Stimulated activated CD4-positive, alpha-beta T cell treated with anti-CD3 and anti-CD28 coated beads, TNF-alpha, amount 100 ng/mL, for 4 hours (primary cell): ENCODE measurements around the gene CLIC4.
"Not testable (repeated sequence)": the region's sequence is repeated elsewhere in the genome, so short reads cannot be mapped to it uniquely, and the experiment has no call there.

ENCODE experiments used
- DNase-seq, 3 experiments: peaks; one replicate each; pipeline ENCODE4 v3.0.0-alpha.2; 2020; ENCODE audit warnings: low read depth in 3 of 3

Gene CLIC4

GRCh38 chr1:24806588-24806987 lies 61.3 kb downstream of the CLIC4 start:
- no peak for DNase-seq

DNA sequence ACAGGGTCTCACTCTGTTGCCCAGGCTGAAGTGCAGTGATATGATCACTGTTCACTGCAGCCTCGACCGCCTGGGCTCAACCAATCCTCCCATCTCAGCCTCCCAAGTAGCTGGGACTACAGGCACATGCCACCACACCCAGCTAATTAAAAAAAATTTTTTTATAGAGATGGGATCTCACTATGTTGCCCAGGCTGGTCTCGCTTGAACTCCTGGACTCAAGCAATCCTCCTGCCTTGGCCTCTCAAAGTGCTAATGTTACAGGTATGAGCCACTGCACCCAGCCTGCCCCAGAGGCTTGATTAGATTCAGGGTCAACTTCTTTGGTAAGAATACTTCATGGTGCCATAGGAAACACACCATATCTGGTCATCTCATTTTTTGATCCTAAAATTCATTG lies 66.2 kb downstream of the CLIC4 start:
- not testable (repeated sequence) for DNase-seq

DNA sequence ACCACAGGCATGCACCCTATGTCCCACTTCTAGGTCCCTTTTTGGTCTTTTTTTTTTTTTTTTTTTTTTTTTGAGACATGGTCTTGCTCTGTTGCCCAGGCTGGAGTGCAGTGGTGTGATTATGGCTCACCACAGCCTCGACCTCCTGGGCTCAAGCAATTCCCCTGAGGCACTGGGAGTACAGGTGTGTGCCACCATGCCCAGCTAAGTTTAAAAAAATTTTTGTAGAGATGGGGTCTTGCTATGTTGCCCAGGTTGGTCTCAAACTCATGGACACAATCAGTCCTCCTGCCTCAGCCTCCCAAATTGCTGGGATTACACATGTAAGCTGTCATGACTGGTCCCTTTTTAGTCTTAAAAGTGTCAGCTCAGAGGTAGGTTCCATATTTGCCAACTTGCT lies 75.0 kb downstream of the CLIC4 start:
- DNase-seq = not testable (repeated sequence)

- no peak for DNase-seq
Observed at GRCh38 chr1:24822887-24823286, 77.6 kb downstream of the CLIC4 start.

GRCh38 chr1:24823486-24823885 lies 78.2 kb downstream of the CLIC4 start:
- DNase-seq = not testable (repeated sequence)

GRCh38 chr1:24825174-24825573 lies 79.9 kb downstream of the CLIC4 start:
- DNase-seq = no peak

- DNase-seq = no peak
Observed at GRCh38 chr1:24826510-24826909, 81.3 kb downstream of the CLIC4 start.

GRCh38 chr1:24827379-24828135 lies 82.3 kb downstream of the CLIC4 start:
- no peak for DNase-seq

- no peak for DNase-seq
Observed at GRCh38 chr1:24828183-24828886, 83.1 kb downstream of the CLIC4 start.

DNA sequence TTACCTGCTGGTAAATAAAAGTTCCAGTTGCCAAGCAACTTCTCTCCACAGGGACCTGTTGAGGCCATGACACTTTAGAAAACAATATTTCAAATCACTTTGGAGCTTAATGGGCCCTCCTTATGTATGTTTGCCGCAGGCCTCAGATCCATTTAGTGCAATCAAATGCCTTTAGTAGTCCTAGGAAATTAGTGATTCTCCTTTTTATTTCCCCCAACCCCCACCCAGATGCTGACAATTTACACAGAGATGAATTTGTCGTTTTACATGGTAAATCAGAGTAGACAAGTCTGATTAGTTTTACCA lies 83.6 kb downstream of the CLIC4 start:
- no peak for DNase-seq

DNA sequence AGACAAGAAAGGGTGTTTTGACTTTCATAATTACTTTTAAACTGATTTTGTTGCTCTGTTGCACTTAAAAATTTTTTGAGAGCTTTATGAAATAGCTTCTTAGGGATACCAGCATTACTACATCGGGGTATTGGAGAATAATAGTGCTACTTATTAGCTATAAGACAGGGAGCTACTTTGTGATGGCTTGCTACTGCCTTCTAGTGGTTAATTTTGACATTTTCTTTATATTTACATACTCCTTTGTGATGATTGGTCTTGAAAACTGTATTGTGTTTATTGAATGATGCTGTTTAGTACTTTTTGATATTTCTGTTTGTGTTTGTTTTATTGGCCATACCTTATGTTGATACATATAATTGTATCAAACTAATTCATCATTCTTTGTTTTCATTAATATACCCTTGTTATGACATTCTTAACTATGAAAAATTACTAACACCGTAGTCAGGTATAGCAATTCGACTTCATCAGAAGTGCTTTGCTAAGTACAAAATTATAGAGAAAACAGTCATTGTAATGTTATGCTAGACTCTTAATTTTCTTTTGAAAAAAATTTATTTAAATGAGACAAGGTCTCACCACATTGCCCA lies 85.5 kb downstream of the CLIC4 start:
- DNase-seq = no peak

DNA sequence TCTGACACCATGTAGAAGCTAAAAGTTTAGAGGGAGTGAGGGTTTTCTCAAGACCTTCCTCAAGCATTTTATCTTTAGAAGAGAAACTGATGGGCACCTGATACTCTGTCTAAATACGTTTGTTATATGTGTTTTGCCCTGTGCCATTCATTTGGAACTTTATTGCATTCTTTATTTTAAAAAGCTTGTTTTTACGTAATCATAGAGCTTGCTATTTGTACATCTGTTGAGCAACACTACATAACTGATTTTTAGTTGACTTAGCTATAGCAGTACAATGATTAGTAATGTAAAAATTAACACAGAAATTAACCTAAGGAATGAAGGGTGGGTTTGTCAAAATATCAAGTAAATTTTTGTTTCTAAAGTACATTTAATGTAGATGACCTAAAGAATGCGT lies 96.3 kb downstream of the CLIC4 start:
- no peak for DNase-seq

DNA sequence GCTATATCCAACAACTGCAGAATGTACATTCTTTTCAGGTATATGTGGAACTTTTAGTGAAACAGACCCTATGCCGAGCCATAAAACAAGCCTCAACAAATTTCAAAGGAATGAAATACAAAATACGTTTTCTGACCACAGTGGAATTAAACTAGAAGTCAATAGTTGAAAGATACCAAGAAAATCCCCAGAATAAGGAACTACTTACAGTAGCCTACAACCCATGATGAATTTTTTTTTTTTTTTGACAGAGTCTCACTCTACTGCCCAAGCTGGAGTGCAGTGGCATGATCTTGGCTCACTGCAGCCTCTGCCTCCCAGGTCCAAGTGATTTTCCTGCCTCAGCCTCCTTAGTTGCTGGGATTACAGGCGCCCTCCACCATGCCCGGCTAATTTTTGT lies 101.4 kb downstream of the CLIC4 start:
- DNase-seq = no peak

DNA sequence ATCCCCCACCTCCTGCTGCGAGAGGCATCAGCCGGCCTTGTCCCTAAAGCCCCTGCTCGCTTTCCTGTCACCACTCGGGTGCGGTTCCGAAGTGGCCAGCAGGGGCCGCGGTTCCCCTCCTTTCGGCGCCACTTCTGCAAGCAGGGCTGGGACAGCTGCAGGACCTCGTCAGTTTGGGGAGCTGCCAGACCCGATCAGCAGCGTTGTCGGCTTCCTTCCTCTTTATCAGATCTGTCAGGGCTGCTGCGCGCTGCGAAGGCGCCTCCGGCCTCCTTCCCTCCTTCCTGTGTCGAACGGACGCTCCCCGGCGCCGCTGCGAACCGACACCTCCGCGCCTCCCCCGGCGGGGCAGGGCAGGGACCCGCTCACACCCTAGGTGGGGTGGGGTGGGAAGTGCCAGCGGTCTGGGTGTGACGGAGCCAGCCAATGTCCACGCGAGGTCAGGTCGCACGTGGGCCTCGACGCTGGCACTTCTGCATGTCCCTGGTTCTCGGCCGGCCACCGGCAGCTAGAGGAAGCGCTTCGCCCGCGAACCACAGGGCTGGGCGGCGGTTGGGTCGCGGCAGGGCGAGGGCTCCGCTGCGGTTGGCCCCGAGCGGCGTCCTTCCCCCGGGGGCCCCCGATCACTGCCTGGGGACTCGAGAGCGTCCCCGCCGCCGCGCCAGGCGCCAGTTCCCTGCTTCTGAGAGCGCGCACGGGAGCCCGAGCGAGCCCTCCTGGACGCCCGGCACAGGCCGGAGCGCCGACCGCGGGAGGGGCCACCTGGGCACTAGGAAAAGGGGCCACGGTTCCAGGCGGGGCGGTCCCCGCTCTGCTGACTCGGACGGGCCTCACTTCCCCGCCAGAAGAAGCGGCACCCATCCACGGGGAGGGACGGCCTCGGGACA lies 103.0 kb downstream of the CLIC4 start:
- peak; percentile 84 to 85 (median 84) for DNase-seq

DNA sequence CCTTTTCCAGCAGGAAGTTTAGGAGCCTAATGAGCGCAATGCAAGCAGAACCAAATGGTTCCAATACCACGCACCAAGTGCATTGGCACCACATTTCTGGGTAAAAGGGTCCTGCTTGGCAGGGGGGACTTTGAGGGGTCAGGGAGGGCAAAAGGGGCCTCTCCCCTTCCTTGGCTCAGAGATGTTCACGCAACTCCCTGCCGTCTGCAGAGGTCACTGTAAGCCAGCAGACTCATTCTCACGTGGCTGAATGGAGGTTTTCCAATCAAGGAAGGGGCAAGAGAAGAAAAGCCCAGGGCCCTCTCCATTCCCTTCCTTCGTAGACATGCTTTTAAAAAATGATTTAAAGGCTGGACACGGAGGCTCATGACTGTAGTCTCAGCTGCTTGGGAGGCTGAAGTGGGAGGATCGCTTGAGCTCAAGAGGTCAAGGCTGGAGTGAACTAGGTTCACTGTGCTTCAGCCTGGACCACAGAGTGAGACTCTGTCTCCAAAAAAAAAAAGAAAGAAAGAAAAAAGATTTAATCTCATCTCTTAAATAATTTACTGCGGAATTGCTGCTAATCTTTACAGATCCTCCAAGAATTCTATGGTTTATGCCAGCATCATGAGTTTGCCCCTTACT lies 104.5 kb downstream of the CLIC4 start:
- no peak for DNase-seq

DNA sequence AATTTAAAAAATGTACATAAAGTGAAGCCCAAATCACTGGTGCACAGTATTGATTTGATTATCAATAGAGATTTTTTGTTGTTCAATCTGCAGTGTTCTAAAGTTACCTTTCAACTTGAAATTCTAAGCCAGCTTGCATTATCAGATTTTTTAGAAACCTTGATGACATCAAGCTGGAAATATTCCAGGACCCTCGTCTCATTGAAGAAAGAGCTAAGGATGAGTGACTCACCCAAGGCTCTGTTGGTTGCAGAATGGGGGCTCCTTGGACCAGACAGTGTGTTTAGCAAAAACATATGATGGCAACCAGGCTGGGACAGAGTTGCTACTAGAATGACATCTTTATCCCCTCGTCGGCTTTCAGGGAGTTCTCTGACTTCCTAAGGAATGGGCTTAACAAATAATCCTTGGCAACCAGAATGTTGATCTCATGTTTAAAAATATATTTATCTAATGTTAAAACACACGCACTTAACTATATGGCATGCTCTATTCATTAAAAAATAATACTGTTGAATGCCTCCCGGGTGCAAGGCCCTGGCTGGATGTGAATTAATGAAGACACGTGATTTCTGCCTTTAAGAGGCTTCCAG lies 105.2 kb downstream of the CLIC4 start:
- no peak for DNase-seq

GRCh38 chr1:24853649-24854048 lies 108.4 kb downstream of the CLIC4 start:
- no peak for DNase-seq

GRCh38 chr1:24855474-24855873 lies 110.2 kb downstream of the CLIC4 start:
- DNase-seq = no peak

GRCh38 chr1:24856787-24857506 lies 111.7 kb downstream of the CLIC4 start:
- DNase-seq = no peak

- no peak for DNase-seq
Observed at GRCh38 chr1:24857507-24858133, 112.4 kb downstream of the CLIC4 start.
